GM23338 (cell line): ENCODE results near the gene CETP.

Source experiments
- CREB1 ChIP-seq: fragments of 250-450 bp; sonication (Bioruptor Pico); IDR thresholded peaks from 2 replicates; pipeline ENCODE4 v1.5.0; 2020; ENCODE audit warnings: low read depth, mild to moderate bottlenecking, moderate library complexity
- ETS1 ChIP-seq: IDR thresholded peaks from 2 replicates; pipeline ENCODE4 v1.6.1; 2016; ENCODE audit warnings: antibody characterized with exemption
- EZH2 ChIP-seq: fragments of 200-600 bp; sonication (generic); IDR thresholded peaks from one replicate; pipeline ENCODE4 v1.8.0; 2017; ENCODE audit warnings: antibody characterized with exemption, mild to moderate bottlenecking, low read depth; ENCODE audit not compliant: unreplicated experiment
- EZH2phosphoT487 ChIP-seq: fragments of 200-600 bp; sonication (generic); IDR thresholded peaks from one replicate; pipeline ENCODE4 v1.8.1; 2018; ENCODE audit warnings: antibody characterized with exemption; ENCODE audit not compliant: unreplicated experiment
- JUNB ChIP-seq: IDR thresholded peaks from one replicate; pipeline ENCODE4 v1.6.1; 2016; ENCODE audit warnings: antibody characterized with exemption; ENCODE audit not compliant: unreplicated experiment
- NANOG ChIP-seq: IDR thresholded peaks from 2 replicates; pipeline ENCODE4 v1.6.1; 2016; ENCODE audit warnings: antibody characterized with exemption, borderline replicate concordance
- POLR2AphosphoS5 ChIP-seq: IDR thresholded peaks from 2 replicates; pipeline ENCODE4 v1.6.1; 2016; ENCODE audit warnings: antibody characterized with exemption, low read depth
- ZNF331 ChIP-seq: fragments of 250-450 bp; sonication (Bioruptor Pico); IDR thresholded peaks from 2 replicates; pipeline ENCODE4 v1.5.0; 2020; ENCODE audit warnings: low read depth, mild to moderate bottlenecking, moderate library complexity
- ZNF462 ChIP-seq: fragments of 250-450 bp; sonication (Bioruptor Pico); IDR thresholded peaks from 2 replicates; pipeline ENCODE4 v1.5.0; 2020; ENCODE audit warnings: mild to moderate bottlenecking, moderate library complexity
- TF ChIP-seq, protein P1 (sequence below), 2 experiments: fragments of 200-600 bp in 1 of 2; sonication (generic) in 1 of 2; conservative IDR thresholded peaks; 2 replicates each; pipeline versions ENCODE4 v1.5.1 to v1.6.1; 2016 to 2017; ENCODE audit warnings: antibody characterized with exemption in 2 of 2, low read depth in 2 of 2, mild to moderate bottlenecking in 2 of 2, moderate library complexity in 1 of 2
- TF ChIP-seq, protein P2 (sequence below): IDR thresholded peaks from one replicate; pipeline ENCODE4 v1.6.1; 2018; ENCODE audit warnings: antibody characterized with exemption; ENCODE audit not compliant: unreplicated experiment

DNA sequence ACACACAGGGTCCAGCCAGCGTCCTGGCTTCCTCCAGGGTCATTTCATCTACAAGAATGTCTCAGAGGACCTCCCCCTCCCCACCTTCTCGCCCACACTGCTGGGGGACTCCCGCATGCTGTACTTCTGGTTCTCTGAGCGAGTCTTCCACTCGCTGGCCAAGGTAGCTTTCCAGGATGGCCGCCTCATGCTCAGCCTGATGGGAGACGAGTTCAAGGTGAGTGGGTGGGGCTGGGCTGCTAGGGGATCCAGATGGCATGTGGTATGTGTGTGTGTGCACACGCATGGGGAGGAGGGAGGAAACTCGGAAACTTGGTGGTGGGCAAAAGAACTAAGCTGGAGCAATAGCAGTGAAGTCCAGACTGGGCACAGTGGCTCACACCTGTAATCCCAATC, 11.5 kb downstream of the CETP start:
- TF ChIP-seq, protein P1, sequence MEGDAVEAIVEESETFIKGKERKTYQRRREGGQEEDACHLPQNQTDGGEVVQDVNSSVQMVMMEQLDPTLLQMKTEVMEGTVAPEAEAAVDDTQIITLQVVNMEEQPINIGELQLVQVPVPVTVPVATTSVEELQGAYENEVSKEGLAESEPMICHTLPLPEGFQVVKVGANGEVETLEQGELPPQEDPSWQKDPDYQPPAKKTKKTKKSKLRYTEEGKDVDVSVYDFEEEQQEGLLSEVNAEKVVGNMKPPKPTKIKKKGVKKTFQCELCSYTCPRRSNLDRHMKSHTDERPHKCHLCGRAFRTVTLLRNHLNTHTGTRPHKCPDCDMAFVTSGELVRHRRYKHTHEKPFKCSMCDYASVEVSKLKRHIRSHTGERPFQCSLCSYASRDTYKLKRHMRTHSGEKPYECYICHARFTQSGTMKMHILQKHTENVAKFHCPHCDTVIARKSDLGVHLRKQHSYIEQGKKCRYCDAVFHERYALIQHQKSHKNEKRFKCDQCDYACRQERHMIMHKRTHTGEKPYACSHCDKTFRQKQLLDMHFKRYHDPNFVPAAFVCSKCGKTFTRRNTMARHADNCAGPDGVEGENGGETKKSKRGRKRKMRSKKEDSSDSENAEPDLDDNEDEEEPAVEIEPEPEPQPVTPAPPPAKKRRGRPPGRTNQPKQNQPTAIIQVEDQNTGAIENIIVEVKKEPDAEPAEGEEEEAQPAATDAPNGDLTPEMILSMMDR (conservative IDR thresholded peaks at IDR 0.05; ENCODE audit: low read depth in 2 of 2): no peak
- TF ChIP-seq, protein P2, sequence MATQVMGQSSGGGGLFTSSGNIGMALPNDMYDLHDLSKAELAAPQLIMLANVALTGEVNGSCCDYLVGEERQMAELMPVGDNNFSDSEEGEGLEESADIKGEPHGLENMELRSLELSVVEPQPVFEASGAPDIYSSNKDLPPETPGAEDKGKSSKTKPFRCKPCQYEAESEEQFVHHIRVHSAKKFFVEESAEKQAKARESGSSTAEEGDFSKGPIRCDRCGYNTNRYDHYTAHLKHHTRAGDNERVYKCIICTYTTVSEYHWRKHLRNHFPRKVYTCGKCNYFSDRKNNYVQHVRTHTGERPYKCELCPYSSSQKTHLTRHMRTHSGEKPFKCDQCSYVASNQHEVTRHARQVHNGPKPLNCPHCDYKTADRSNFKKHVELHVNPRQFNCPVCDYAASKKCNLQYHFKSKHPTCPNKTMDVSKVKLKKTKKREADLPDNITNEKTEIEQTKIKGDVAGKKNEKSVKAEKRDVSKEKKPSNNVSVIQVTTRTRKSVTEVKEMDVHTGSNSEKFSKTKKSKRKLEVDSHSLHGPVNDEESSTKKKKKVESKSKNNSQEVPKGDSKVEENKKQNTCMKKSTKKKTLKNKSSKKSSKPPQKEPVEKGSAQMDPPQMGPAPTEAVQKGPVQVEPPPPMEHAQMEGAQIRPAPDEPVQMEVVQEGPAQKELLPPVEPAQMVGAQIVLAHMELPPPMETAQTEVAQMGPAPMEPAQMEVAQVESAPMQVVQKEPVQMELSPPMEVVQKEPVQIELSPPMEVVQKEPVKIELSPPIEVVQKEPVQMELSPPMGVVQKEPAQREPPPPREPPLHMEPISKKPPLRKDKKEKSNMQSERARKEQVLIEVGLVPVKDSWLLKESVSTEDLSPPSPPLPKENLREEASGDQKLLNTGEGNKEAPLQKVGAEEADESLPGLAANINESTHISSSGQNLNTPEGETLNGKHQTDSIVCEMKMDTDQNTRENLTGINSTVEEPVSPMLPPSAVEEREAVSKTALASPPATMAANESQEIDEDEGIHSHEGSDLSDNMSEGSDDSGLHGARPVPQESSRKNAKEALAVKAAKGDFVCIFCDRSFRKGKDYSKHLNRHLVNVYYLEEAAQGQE: no peak
- TF ChIP-seq EZH2: no peak
- no peak for TF ChIP-seq EZH2phosphoT487
- no peak for TF ChIP-seq ETS1
- TF ChIP-seq POLR2AphosphoS5: no peak
- TF ChIP-seq ZNF331: no peak
- no peak for TF ChIP-seq JUNB
- TF ChIP-seq ZNF462 (CRISPR knock-in tag): no peak
- TF ChIP-seq NANOG: no peak
- TF ChIP-seq CREB1: no peak
